Stomach (tissue), 9 donors: Measurements from ENCODE around the gene SLC5A8. TPM values are rescaled to one million over a fixed set of nuclear protein-coding genes. Genes with fewer than 3 reads are reported as not detected.

Source experiments
- DNase-seq, 2 donors: peaks; one replicate each; pipeline versions ENCODE4 v3.0.0 to v3.0.0-alpha.2; 2013 to 2019
- H3K27ac ChIP-seq, 5 donors: fragments of 200-600 bp in 4 of 5; sonication (generic) in 4 of 5; one replicate each; pipeline ENCODE4 v1.5.1; 2013 to 2019; ENCODE audit warnings: mild to moderate bottlenecking in 1 of 5, moderate library complexity in 1 of 5
- H3K27me3 ChIP-seq, 3 donors: fragments of 200-600 bp; sonication (generic); one replicate each; pipeline ENCODE4 v1.5.1; 2017 to 2019; ENCODE audit warnings: mixed run types in 1 of 3
- H3K36me3 ChIP-seq, 4 donors: fragments of 200-600 bp; sonication (generic); 1 replicate in 3 of 4; 2 replicates in 1 of 4; pipeline ENCODE4 v1.5.1; 2016 to 2019
- H3K4me1 ChIP-seq, 4 donors: fragments of 200-600 bp; sonication (generic); one replicate each; pipeline ENCODE4 v1.5.1; 2016 to 2019
- H3K4me3 ChIP-seq, 4 donors: fragments of 200-600 bp; sonication (generic) in 3 of 4; one replicate each; pipeline ENCODE4 v1.5.1; 2016 to 2019; ENCODE audit warnings: mild to moderate bottlenecking in 1 of 4
- H3K9me3 ChIP-seq, 4 donors: fragments of 200-600 bp; sonication (generic); one replicate each; pipeline ENCODE4 v1.5.1; 2016 to 2019
- CTCF ChIP-seq, 7 experiments: fragments of 450-650 bp in 4 of 7; fragments of 200-600 bp in 3 of 7; sonication (generic) in 3 of 7; IDR thresholded peaks; one replicate each; pipeline ENCODE4 v1.5.1; 2016 to 2019; ENCODE audit warnings: antibody characterized with exemption in 7 of 7, control low read depth in 2 of 7, mild to moderate bottlenecking in 1 of 7
- EP300 ChIP-seq: sonication (generic); formaldehyde crosslinking; IDR thresholded peaks from one replicate; pipeline ENCODE4 v1.6.1; 2017; ENCODE audit warnings: antibody characterized with exemption
- POLR2A ChIP-seq, 4 donors: fragments of 450-650 bp; IDR thresholded peaks; one replicate each; pipeline ENCODE4 v1.6.1; 2016; ENCODE audit warnings: antibody characterized with exemption in 4 of 4, control low read depth in 2 of 4, mild to moderate bottlenecking in 1 of 4, moderate library complexity in 1 of 4
- POLR2AphosphoS5 ChIP-seq, 3 donors: sonication (generic); formaldehyde crosslinking; IDR thresholded peaks; one replicate each; pipeline ENCODE4 v1.6.1; 2016; ENCODE audit warnings: antibody characterized with exemption in 3 of 3
- WGBS, 5 donors: extraction: QIAGEN DNeasy Blood & Tissue Kit in 3 of 5; methylation state at CpG; one replicate each; pipeline versions ENCODE4 v1.1.5 to v1.1.7; 2013 to 2018; 5-methylcytosine and 5-hydroxymethylcytosine counted together
- intact Hi-C: fragments of 100-400 bp; cut with DNase I; formaldehyde crosslinking; loops from one replicate; pipeline ENCODE4 v1.15.1; 2023; ENCODE audit warnings: low total_unique reads
- polyA plus RNA-seq, 3 donors: library from polyadenylated mRNA; stranded (reverse); fragments of 200-250 nt; gene quantifications; one replicate each; pipeline ENCODE4 v1.2.3, GENCODE V29; 2013
- total RNA-seq, 5 donors: library from RNA; depleted of rRNA; stranded (reverse); fragments of >200 nt; gene quantifications; one replicate each; pipeline versions ENCODE4 v1.1.0 to v1.2.3, GENCODE V29; 2014 to 2016
- donor health status: healthy with polysubstance abuse.
- donor health status: Bipolar disorder and iron deficiency.
- donor health status: healthy.

The SLC5A8 gene
- total and polyA plus RNA-seq, 8 donors, result 0.03 to 0.29 (median 0.18) TPM; not detected in 5

- WGBS, 5 donors, result 88 to 95% (median 93%) methylated on average over 2 of the region's 2 CpGs
- H3K36me3 ChIP-seq, result no peaks in the 10 kb centered on the region
- peaks cover 0 to 13% (median 6%) of the 10 kb centered on the region in 4 donors for H3K9me3 ChIP-seq
- intact Hi-C loops, result no loop called here
- H3K27ac ChIP-seq, result no peak overlapping the region
- TF ChIP-seq CTCF (IDR thresholded peaks at IDR 0.05), result no peak
- TF ChIP-seq POLR2AphosphoS5 (IDR thresholded peaks at IDR 0.05), result no peak
- TF ChIP-seq POLR2A (IDR thresholded peaks at IDR 0.05), result no peak
- no peak for TF ChIP-seq EP300
- no peak for DNase-seq
- no peak overlapping the region for H3K4me3 ChIP-seq
- no peaks in the 10 kb centered on the region for H3K27me3 ChIP-seq
- H3K4me1 ChIP-seq, result no peaks in the 10 kb centered on the region
Observed at GRCh38 chr12:101216810-101217209, 6.8 kb upstream of the SLC5A8 start.

GRCh38 chr12:101207086-101207780, 2.8 kb downstream of the SLC5A8 start:
- WGBS, 5 donors, result 63 to 79% (median 76%) methylated on average over 5 of the region's 5 CpGs
- H3K4me1 ChIP-seq, result peaks cover 0 to 9% (median 3%) of the 10 kb centered on the region in 4 donors
- no peaks in the 10 kb centered on the region for H3K36me3 ChIP-seq
- H3K27ac ChIP-seq, result no peak overlapping the region
- TF ChIP-seq POLR2A (IDR thresholded peaks at IDR 0.05) (no peak), POLR2AphosphoS5 (IDR thresholded peaks at IDR 0.05) (no peak), CTCF (IDR thresholded peaks at IDR 0.05) (no peak), EP300 (no peak)
- no peaks in the 10 kb centered on the region for H3K9me3 ChIP-seq
- no peak for DNase-seq
- H3K4me3 ChIP-seq, result no peak overlapping the region
- peaks cover 7 to 41% (median 23%) of the 10 kb centered on the region in 3 donors for H3K27me3 ChIP-seq
- intact Hi-C loops, result no loop called here

- Histone ChIP-seq H3K27ac (no peak overlapping the region), H3K9me3 (no peaks in the 10 kb centered on the region), H3K27me3 (peaks cover 4 to 29% (median 16%) of the 10 kb centered on the region in 3 donors), H3K4me3 (no peak overlapping the region), H3K4me1 (peaks cover 0 to 5% (median 2%) of the 10 kb centered on the region in 4 donors), H3K36me3 (no peaks in the 10 kb centered on the region)
- DNase-seq, result no peak
- intact Hi-C loops, result no loop called here
- TF ChIP-seq CTCF (IDR thresholded peaks at IDR 0.05), result no peak
- TF ChIP-seq POLR2AphosphoS5 (IDR thresholded peaks at IDR 0.05), result no peak
- no peak for TF ChIP-seq POLR2A (IDR thresholded peaks at IDR 0.05)
- no peak for TF ChIP-seq EP300
- WGBS, 5 donors, result 74 to 82% (median 78%) methylated on average over 4 of the region's 4 CpGs
Observed at GRCh38 chr12:101204602-101205304, 5.3 kb downstream of the SLC5A8 start.

- no peak for DNase-seq
- Histone ChIP-seq H3K9me3 (no peaks in the 10 kb centered on the region), H3K4me3 (no peak overlapping the region), H3K27ac (no peak overlapping the region), H3K27me3 (no peaks in the 10 kb centered on the region), H3K4me1 (no peaks in the 10 kb centered on the region), H3K36me3 (no peaks in the 10 kb centered on the region)
- 71 to 94% (median 92%) methylated on average over 1 of the region's 1 CpG for WGBS, 5 donors
- intact Hi-C loops, result no loop called here
- no peak for TF ChIP-seq CTCF (IDR thresholded peaks at IDR 0.05)
- TF ChIP-seq POLR2A (IDR thresholded peaks at IDR 0.05), result no peak
- no peak for TF ChIP-seq EP300
- TF ChIP-seq POLR2AphosphoS5 (IDR thresholded peaks at IDR 0.05), result no peak
Observed at GRCh38 chr12:101200824-101201223, 9.2 kb downstream of the SLC5A8 start.
